IgD-negative memory B cell (primary cell): Measurements from ENCODE around the gene DDOST. TPM values are rescaled to one million over a fixed set of nuclear protein-coding genes. Genes with fewer than 3 reads are reported as not detected.
"Not testable (repeated sequence)": the region's sequence is repeated elsewhere in the genome, so short reads cannot be mapped to it uniquely, and the experiment has no call there.

ENCODE experiments used
- H3K27ac Mint-ChIP-seq, 3 donors: one replicate each; pipeline ENCODE4 v1.8.0; 2020 to 2022; ENCODE audit warnings: mild to moderate bottlenecking in 3 of 3, mixed read lengths in 3 of 3, moderate library complexity in 1 of 3
- H3K27me3 Mint-ChIP-seq: one replicate; pipeline ENCODE4 v1.8.0; 2021; ENCODE audit warnings: mixed read lengths
- H3K36me3 Mint-ChIP-seq: one replicate; pipeline ENCODE4 v1.8.0; 2020; ENCODE audit warnings: mild to moderate bottlenecking, mixed read lengths
- H3K4me1 Mint-ChIP-seq, 3 donors: one replicate each; pipeline ENCODE4 v1.8.0; 2020 to 2022; ENCODE audit warnings: mixed read lengths in 3 of 3, mild to moderate bottlenecking in 1 of 3
- H3K4me3 Mint-ChIP-seq, 4 donors: one replicate each; pipeline ENCODE4 v1.8.0; 2020 to 2022; ENCODE audit warnings: mild to moderate bottlenecking in 4 of 4, mixed read lengths in 4 of 4, moderate library complexity in 3 of 4
- H3K9me3 Mint-ChIP-seq, 3 donors: one replicate each; pipeline ENCODE4 v1.8.0; 2020 to 2021; ENCODE audit warnings: mixed read lengths in 3 of 3, mild to moderate bottlenecking in 1 of 3
- polyA plus RNA-seq: library from polyadenylated mRNA; unstranded; fragments of 300-500 nt; fragmentation: Illumina TruSeq; gene quantifications from one replicate; pipeline ENCODE4 v1.2.3, GENCODE V29; 2021

DDOST gene
- polyA plus RNA-seq, 1 donor from 2014 or later = 209 TPM

DNA sequence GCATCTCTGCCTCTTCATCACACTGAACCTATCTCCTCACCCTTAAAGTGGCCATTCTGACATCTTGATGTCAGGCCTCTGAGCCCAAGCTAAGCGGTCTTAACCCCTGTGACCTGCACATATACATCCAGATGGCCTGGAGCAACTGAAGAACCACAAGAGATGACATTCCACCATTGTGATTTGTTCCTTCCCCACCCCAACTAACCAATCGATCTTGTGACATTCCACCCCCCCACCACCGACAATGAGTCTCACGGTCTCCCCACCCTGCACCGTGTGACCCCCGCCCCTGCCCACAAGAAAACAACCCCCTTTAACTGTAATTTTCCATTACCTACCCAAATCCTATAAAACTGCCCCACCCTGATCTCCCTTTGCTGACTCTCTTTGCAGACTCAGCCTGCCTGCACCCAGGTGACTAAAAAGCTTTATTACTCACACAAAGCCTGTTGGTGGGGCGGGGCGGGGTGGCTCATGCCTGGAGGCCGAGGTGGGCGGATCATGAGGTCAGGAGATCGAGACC, 48.9 kb downstream of the DDOST start:
- Mint-ChIP-seq H3K27me3 (peaks cover 3% of the 10 kb centered on the region), H3K27ac (no peak overlapping the region), H3K9me3 (peaks cover 0 to 2% (median 0%) of the 10 kb centered on the region in 3 donors)

DNA sequence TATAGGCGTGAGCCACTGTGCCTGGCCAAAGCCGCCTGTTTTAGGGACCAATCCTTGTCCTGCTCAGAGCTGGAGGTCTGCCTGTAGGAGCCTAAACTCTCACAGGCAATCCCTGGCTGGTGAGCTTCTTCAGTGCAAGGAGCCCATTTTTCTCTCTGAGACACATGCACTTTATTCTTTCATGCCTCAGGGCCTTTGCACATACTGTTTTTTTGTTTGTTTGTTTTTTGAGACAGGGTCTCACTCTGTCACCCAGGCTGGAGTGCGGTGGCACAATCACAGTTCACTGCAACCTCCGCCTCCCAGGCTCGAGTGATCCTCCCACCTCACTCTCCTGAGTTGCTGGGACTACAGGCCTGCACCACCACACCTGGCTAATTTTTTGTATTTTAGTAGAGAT, 49.5 kb downstream of the DDOST start:
- peaks cover 0 to 2% (median 0%) of the 10 kb centered on the region in 3 donors for H3K9me3 Mint-ChIP-seq
- H3K4me3 Mint-ChIP-seq = no peak overlapping the region
- H3K27me3 Mint-ChIP-seq = peaks cover 3% of the 10 kb centered on the region
- H3K36me3 Mint-ChIP-seq = no peaks in the 10 kb centered on the region
- H3K4me1 Mint-ChIP-seq = peaks cover 0 to 4% (median 2%) of the 10 kb centered on the region in 3 donors
- H3K27ac Mint-ChIP-seq = no peak overlapping the region

More for the DNA sequence above, 48.9 kb downstream of the DDOST start:
- no peaks in the 10 kb centered on the region for H3K36me3 Mint-ChIP-seq
- H3K4me3 Mint-ChIP-seq = no peak overlapping the region
- peaks cover 0 to 4% (median 2%) of the 10 kb centered on the region in 3 donors for H3K4me1 Mint-ChIP-seq

DNA sequence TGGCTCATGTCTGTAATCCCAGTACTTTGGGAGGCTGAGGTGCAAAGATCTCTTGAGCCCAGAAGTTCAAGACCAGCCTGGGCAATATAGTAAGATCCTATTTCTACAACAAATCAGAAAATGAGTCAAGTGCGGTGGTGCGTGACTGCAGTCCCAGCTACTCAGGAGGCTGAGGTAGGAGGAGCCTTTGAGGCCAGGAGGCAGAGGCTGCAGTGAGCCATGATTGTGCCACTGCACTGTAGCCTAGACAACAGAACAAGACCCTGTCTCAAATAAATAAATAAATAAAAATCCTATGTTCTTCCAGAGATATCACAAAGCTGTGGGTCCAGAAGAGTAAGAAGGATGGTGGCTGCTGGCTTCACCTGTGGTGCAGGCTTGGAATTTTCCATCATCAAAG, 50.2 kb downstream of the DDOST start:
- H3K4me1 Mint-ChIP-seq = peaks cover 0 to 2% (median 0%) of the 10 kb centered on the region in 3 donors

DNA sequence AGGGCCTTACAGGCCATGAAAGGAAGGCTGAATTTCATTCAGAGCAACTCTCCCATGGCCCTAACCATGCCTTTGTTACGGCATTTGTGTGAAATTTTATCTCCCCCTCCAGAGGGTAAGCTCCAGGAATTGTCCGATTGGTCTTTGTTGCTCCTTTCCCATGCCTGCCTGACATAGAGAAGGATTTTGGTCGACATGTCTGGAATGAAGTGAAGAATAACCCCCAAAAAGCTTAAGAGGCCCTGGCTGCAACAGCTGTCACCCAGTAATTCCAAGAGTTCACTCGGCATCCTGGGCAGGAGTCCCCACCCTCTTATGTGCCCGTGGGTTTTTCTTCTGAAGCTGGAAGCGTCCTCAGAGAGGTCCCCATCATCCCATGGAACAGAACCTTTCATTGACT, 51.6 kb downstream of the DDOST start:
- Mint-ChIP-seq H3K27me3 (no peaks in the 10 kb centered on the region), H3K36me3 (no peaks in the 10 kb centered on the region), H3K4me1 (peaks cover 0 to 1% (median 0%) of the 10 kb centered on the region in 3 donors), H3K27ac (no peak overlapping the region), H3K9me3 (peaks cover 0 to 2% (median 0%) of the 10 kb centered on the region in 3 donors), H3K4me3 (no peak overlapping the region)

More for the DNA sequence above, 50.2 kb downstream of the DDOST start:
- Mint-ChIP-seq H3K27ac (no peak overlapping the region), H3K36me3 (no peaks in the 10 kb centered on the region), H3K27me3 (peaks cover 1% of the 10 kb centered on the region), H3K9me3 (peaks cover 0 to 2% (median 0%) of the 10 kb centered on the region in 3 donors), H3K4me3 (no peak overlapping the region)

DNA sequence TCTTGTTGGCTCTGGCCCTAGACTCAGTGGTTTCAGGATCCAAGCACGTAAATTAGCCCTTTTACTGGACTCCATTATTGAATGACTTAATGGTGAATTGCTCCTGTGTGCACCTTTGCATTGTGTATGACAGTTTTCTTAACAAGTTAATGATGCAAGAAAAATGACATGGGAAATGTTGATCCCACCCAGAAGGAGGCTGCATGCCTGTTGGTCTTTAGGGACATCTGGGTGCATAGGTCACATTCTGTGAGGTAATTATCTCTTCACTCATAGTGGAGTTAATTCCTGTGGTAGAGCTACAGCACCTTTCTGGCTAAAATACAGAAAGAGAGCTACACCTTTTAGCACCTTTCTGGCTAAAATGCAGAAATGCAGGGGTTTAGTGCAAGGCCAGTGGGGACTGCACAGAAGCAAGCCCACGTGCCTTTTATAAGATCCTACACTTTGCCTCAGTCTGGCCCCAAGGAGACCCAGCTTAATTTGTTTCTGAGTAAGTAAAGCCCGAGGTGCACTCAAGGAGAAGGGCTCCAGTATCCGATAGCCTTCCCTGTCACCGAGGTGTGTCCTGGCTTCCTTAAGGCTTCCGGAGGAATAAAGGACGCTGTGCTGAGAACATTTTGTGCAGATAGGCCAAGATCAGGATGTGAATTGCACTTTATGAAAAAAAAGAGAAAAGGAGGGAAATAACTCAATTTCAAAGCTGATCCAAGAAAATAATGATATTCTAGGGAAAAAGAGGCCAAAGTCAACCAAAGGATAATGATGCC, 54.2 kb downstream of the DDOST start:
- H3K27me3 Mint-ChIP-seq, H3K4me1 Mint-ChIP-seq, H3K27ac Mint-ChIP-seq, H3K9me3 Mint-ChIP-seq, H3K4me3 Mint-ChIP-seq, H3K36me3 Mint-ChIP-seq: not testable (repeated sequence)

DNA sequence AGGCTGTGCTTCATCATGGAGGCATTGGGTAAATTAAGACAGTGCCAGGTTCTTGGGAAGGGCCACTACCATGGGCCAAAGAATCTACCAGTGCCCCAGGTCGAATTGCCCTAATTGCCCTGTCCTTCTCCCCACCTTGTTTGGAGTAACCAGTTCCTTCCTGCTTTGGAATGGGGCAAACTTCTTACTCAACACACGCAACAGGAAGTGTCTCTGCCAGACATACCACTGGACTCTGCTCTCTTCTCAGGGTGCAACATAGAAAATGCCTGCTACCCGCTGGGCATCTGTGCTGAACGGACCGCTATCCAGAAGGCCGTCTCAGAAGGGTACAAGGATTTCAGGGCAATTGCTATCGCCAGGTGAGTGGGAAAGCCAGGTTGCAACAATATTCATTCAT, 56.5 kb downstream of the DDOST start:
- Mint-ChIP-seq H3K4me3 (no peak overlapping the region), H3K27me3 (peaks cover 3% of the 10 kb centered on the region), H3K9me3 (peaks cover 0 to 4% (median 3%) of the 10 kb centered on the region in 3 donors), H3K36me3 (peaks cover 2% of the 10 kb centered on the region), H3K27ac (no peak overlapping the region), H3K4me1 (peaks cover 0 to 4% (median 0%) of the 10 kb centered on the region in 3 donors)

DNA sequence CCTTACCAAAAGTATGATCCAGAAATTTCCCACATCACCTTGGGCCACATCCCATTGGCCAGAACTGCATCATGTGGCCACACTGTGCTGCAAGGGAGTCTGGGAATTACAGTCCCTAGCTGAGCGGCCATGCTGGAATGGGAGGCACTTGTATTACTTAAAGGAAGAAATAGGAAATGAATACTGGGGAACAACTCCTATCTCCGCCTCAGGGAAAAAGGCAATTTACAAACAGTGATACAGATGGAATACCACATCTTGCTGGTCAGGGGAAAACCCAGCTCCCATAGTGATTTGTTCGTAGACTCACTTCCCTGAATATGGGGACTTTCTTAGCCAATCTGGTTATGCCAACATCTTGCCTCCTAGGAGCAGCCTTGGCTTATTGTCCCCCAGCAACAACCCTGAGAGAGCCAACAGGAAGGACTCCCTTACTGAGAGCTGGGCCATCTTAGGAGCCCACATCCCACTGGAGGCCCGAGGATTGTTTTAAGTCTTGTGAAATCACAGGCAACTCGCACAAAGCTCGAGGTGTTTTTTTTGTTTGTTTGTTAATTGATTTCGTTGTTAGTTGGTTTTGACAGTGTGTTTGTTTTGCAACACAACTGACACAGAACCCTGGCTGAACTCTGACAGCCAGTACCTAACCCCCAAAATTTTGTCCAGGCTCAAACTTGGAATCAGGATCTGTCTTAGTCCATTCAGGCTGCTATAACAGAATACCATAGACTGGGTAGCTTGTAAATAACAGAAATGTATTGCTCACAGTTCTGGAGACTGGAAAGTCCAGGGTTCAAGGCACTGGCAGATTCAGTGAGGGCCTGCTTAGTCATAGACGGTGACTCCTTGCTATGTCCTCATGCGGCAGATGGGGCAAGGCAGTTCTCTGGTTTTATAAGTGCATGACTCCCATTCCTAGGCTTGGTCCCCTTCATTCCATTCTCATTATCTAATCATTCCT, 57.4 kb downstream of the DDOST start:
- no peak overlapping the region for H3K27ac Mint-ChIP-seq
- peaks cover 3% of the 10 kb centered on the region for H3K27me3 Mint-ChIP-seq
- peaks cover 0 to 4% (median 0%) of the 10 kb centered on the region in 3 donors for H3K4me1 Mint-ChIP-seq
- H3K36me3 Mint-ChIP-seq = peaks cover 2% of the 10 kb centered on the region
- H3K9me3 Mint-ChIP-seq = peaks cover 0 to 4% (median 3%) of the 10 kb centered on the region in 3 donors
- H3K4me3 Mint-ChIP-seq = no peak overlapping the region

DNA sequence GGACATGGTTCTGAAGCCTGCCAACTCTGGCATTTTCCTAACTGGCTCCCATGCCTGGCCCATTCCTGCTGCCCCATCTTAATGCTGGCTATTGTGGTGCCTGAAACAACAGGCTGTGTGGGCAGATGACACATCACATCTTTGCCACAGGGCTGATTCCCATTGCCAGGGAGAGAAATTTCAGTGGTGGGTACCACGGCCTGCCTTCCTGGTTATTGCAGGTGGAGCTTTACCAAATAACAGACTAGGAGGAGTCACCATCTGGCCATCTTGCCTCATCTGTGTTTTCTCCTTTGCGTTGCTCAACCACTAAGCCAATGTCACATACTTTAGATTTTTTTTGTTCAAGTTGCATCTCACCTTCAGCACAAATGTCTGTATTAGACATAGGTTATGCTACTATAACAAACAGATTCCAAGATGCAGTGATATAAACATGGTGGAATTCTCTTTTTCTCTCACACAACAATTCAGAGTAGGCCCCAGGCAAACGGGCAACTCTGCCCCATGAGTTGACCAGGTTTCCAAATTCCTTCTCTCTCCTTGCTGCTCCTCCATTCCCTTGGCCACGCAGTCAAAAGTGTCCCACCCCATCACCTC, 58.2 kb downstream of the DDOST start:
- peaks cover 3% of the 10 kb centered on the region for H3K27me3 Mint-ChIP-seq
- peaks cover 0 to 4% (median 0%) of the 10 kb centered on the region in 3 donors for H3K4me1 Mint-ChIP-seq
- no peak overlapping the region for H3K4me3 Mint-ChIP-seq
- no peak overlapping the region for H3K27ac Mint-ChIP-seq
- peaks cover 0 to 4% (median 3%) of the 10 kb centered on the region in 3 donors for H3K9me3 Mint-ChIP-seq
- H3K36me3 Mint-ChIP-seq = peaks cover 2% of the 10 kb centered on the region

Other genes starting within 250 kb of the DDOST start
- gene CAMK2N1, start 175.2 kb downstream of the DDOST start, polyA plus RNA-seq = 1.6 TPM
- gene MUL1, start 153.2 kb downstream of the DDOST start, polyA plus RNA-seq = 37.1 TPM
- not detected for gene FAM43B, start 108.8 kb downstream of the DDOST start, polyA plus RNA-seq
- 0.73 TPM for gene CDA, start 72.3 kb downstream of the DDOST start, polyA plus RNA-seq
- gene PINK1, start 27.9 kb downstream of the DDOST start, polyA plus RNA-seq = 9.6 TPM
- not detected for gene KIF17, start 56.6 kb upstream of the DDOST start, polyA plus RNA-seq
- gene SH2D5, start 71.3 kb upstream of the DDOST start, polyA plus RNA-seq = not detected
- gene HP1BP3, start 125.9 kb upstream of the DDOST start, polyA plus RNA-seq = 230 TPM